Urinary bladder (tissue), 4 donors: Measurements from ENCODE around the gene MEG3. TPM values are rescaled to one million over a fixed set of nuclear protein-coding genes. Genes with fewer than 3 reads are reported as not detected.
A peak's percentile ranks its signal among the peaks of the same experiment; 100 is the strongest.

Source experiments
- DNase-seq: peaks from one replicate; pipeline ENCODE4 v3.0.0-alpha.2; 2015; ENCODE audit errors: extremely low spot score
- H3K27ac ChIP-seq: one replicate; pipeline ENCODE4 v1.5.1; 2013; ENCODE audit warnings: low read depth, mild to moderate bottlenecking, moderate library complexity
- H3K36me3 ChIP-seq: one replicate; pipeline ENCODE4 v1.6.1; 2013; ENCODE audit warnings: mild to moderate bottlenecking, moderate library complexity; ENCODE audit not compliant: insufficient read depth
- H3K4me1 ChIP-seq: one replicate; pipeline ENCODE4 v1.6.1; 2013; ENCODE audit warnings: mild to moderate bottlenecking, moderate library complexity; ENCODE audit not compliant: insufficient read depth
- H3K4me3 ChIP-seq: one replicate; pipeline ENCODE4 v1.5.1; 2013; ENCODE audit warnings: low read depth, low read length
- WGBS: extraction: QIAGEN DNeasy Blood & Tissue Kit; methylation state at CpG from one replicate; pipeline ENCODE4 v1.1.7; 2013; 5-methylcytosine and 5-hydroxymethylcytosine counted together
- polyA plus RNA-seq: library from polyadenylated mRNA; stranded (reverse); fragments of 200-250 nt; gene quantifications from one replicate; pipeline ENCODE4 v1.2.3, GENCODE V29; 2013
- total RNA-seq: library from RNA; depleted of rRNA; stranded (reverse); fragments of >200 nt; gene quantifications from one replicate; pipeline ENCODE4 v1.2.3, GENCODE V29; 2014
- donor health status: healthy with polysubstance abuse.
- donor health status: healthy.

Gene MEG3
- total and polyA plus RNA-seq, 2 donors = 53.0 to 530 TPM

- 66% methylated on average over 36 of the region's 36 CpGs for WGBS
- no peaks in the 10 kb centered on the region for H3K36me3 ChIP-seq
- H3K4me3 ChIP-seq = no peak overlapping the region
- no peak for DNase-seq
- H3K27ac ChIP-seq = no peak overlapping the region
- no peaks in the 10 kb centered on the region for H3K4me1 ChIP-seq
Measured at GRCh38 chr14:100824901-100825712, 811 bp upstream of the MEG3 start.

DNA sequence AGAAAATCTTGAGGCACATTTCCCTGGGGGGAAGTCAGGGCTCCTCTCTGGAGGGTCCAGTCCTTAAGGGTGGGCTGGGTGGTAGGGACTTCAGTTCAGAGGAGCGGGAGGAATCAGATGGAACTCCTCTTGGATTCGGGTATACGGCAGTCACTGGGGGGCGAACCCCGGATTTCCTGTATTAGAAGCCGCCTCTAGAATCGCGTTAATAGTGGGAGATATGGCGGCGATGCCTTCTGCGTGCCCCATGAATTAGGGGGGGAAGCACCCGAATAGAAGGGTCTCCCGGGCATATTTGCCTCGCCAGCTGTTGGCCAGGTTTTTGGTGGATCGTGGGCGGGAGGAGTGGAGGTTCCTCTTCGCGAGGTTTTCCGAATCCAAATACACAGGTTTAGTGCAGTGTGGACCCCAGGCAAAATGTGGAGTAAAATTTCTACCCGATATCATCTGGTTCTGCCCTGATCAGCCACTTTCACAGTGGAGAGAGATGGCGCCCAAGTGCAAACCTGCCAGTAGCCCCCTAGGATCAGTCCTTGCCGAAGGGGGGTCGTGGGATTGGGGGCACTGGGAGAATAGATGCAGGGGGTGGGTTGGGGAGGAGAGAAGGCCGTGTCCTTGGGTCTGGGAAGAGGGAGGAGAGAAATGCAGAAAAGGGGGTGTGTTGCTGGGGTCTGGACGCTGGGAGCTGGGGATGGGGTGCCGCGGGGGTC lies 628 bp downstream of the MEG3 start:
- no peak for DNase-seq
- 52% methylated on average over 27 of the region's 27 CpGs for WGBS
- Histone ChIP-seq H3K4me3 (peak overlapping the region; percentile 8), H3K27ac (no peak overlapping the region), H3K4me1 (no peaks in the 10 kb centered on the region), H3K36me3 (no peaks in the 10 kb centered on the region)

DNA sequence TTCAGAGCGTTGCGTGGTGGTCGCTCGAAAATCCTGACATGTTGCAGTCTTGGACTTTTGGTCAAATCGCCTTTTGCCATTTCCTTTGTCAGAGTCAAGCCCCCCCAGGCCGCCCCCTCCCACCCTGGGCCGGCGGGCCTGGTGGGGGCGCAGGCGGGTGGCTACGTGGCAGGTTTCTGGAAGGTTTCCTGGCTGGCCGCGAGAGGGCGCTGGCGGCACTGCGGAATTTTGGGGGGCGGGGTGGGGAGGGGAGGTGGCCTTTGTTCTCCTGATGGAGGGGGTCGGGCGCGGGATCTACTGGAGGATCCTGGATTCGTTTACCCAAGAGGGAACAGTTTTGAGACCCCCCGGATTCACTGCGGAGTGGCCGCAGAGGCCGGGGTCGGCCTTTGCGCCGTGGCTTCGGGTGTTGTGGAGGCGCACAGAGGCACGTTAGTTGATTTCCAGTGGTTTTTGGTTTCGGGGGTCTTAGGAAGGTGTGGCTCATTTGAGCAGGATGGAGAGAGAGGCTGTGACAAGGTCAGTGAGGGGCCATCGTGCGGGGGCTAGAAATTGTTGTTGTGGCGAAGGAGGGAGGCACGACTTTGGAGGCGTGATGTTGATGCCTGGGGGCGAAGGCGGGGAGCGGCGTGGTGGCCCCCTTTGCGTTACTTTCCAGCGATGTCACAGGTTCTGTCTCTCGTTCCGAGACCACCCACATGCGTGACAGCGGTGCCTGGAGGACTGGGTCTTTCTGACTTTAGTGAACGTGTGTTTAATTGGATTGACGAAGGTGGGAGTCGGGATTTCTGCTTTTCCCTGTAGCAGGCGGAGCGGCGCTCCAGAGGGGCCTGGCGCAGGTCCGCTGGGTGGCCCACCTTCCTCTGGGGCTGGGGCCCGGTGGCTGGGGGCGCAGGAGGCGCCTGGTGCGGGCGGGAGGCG lies 1.4 kb downstream of the MEG3 start:
- no peak for DNase-seq
- no peaks in the 10 kb centered on the region for H3K36me3 ChIP-seq
- 58% methylated on average over 61 of the region's 61 CpGs for WGBS
- H3K4me1 ChIP-seq = no peaks in the 10 kb centered on the region
- no peak overlapping the region for H3K27ac ChIP-seq
- H3K4me3 ChIP-seq = peak overlapping the region; percentile 8

DNA sequence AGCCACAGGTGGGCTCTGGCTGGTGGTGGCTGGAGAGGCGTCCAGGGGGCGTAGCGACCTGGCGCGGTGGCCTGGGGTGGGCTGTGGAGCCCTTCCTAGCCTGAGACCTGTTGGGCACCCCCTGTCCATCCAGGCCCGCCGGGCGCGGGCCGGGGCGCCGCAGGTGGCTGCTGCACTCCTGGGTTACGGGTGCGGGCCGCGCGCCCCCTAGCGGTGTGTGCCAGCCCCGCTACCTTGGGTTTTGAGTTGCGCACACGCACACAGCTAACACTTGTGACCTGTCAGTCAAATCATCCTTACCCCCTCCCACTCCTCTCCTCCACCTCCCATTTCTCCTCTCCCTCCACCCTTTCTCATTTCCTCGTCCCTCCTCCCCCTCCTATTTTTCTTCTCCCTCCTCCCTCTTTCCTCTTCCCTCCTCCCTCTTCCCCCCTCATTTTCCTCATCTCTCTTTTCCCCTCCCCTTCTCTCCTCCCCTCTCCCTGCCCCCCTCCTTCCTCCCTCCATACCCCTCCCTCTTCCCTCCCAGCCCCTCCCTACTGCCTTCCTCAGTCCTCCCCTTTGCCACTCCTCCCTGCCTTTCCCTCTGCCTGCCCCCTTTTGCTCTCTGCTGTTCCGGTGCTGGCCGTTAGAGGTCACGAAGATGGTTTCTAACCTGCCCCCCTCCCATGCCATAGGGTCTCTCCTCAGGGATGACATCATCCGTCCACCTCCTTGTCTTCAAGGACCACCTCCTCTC lies 2.3 kb downstream of the MEG3 start:
- WGBS = 70% methylated on average over 26 of the region's 26 CpGs
- DNase-seq = no peak
- Histone ChIP-seq H3K27ac (no peak overlapping the region), H3K4me1 (no peaks in the 10 kb centered on the region), H3K36me3 (no peaks in the 10 kb centered on the region), H3K4me3 (no peak overlapping the region)

DNA sequence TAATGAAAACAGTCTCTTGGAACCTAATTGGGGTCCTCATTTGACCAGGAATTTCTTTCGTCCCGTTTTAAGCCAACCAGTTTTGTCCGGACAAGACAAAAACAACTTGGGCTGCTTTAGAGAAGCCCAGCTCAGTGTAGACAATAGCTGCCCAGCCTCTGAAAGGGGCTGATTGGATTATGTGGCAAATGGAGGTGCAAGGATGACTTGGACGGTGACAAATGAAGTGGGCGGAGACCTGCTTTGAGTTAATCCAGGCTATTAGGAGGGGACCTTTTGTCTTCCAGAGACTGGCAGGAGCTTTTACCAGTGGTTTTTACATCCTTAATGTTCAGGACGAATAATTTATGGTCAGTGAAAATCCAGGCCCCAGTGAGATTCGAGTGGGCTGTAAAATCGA lies 4.8 kb downstream of the MEG3 start:
- Histone ChIP-seq H3K36me3 (no peaks in the 10 kb centered on the region), H3K4me3 (no peak overlapping the region), H3K27ac (no peak overlapping the region), H3K4me1 (no peaks in the 10 kb centered on the region)
- WGBS = 71% methylated on average over 8 of the region's 8 CpGs
- no peak for DNase-seq

DNA sequence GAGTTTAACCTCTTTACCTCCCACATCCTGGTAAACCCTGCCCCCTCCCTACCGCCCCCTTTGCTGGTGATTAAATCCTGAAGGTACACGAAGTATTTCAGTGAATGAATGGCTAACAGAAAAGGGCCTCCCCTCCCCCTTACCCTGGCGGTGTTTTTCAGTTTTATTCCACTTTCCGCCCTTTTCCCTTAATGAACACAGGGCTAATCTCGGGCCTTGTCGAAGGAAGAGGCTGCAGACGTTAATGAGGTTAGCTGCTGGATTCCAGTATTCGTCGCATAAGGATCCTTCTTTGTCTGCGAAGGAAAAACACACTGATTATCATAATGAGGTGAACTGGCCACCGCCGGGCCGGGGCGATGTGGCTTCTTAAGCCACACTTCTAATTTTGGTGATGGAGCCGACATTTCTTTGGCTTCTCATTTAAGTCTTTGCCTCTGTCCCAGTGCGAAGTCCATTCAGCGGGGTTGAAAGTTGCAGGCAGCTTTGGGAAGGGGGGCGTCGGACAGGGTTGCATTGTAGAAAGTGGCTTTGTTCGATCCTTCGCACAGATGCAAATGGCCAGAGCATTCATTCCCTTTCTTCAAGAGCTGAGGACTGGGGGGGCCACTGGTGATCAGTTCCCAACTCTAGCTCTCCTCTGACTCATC lies 6.5 kb downstream of the MEG3 start:
- Histone ChIP-seq H3K36me3 (no peaks in the 10 kb centered on the region), H3K4me1 (no peaks in the 10 kb centered on the region), H3K4me3 (no peak overlapping the region), H3K27ac (no peak overlapping the region)
- no peak for DNase-seq
- WGBS = 80% methylated on average over 21 of the region's 21 CpGs

- DNase-seq = no peak
- WGBS = 91% methylated on average over 15 of the region's 15 CpGs
- Histone ChIP-seq H3K4me3 (no peak overlapping the region), H3K36me3 (no peaks in the 10 kb centered on the region), H3K27ac (no peak overlapping the region), H3K4me1 (no peaks in the 10 kb centered on the region)
Measured at GRCh38 chr14:100834082-100834793, 8.3 kb downstream of the MEG3 start.

GRCh38 chr14:100834794-100835547 lies 9.1 kb downstream of the MEG3 start:
- Histone ChIP-seq H3K36me3 (no peaks in the 10 kb centered on the region), H3K4me1 (no peaks in the 10 kb centered on the region), H3K4me3 (no peak overlapping the region), H3K27ac (no peak overlapping the region)
- no peak for DNase-seq
- whole genome bisulfite sequencing = 82% methylated on average over 29 of the region's 29 CpGs

DNA sequence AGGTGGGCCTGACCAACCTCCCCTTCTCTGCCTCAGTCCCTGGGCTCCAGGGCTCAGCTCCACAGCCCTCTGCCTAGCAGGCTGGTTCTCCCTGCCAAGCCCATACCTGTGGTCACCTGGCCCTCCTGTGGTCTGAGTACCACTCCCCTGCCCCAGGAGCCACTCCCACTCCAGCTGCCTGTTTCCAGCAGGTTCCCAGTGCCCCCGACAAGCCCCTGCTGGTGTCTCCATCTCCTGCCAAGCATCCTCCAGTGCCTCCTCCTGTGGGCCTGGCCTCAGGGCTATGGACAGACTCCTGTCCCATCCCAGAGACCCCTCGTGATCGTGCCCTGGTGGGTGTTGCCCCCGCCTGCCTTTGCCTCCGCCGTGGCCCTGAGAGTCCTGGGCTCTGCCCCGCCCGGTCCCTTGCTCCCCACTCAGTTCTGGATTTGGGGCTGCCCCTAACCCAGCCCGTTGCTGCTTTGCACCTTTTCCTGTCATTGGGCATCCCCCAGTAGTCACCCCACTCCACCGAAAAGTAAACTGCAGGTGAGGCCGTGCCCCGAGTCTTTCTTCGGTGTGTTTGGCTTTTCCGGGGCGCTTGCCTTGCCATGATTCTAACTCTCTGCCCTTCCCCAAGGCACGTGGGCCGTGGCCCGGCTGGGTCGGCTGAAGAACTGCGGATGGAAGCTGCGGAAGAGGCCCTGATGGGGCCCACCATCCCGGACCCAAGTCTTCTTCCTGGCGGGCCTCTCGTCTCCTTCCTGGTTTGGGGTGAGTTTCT lies 9.8 kb downstream of the MEG3 start:
- H3K36me3 ChIP-seq = no peaks in the 10 kb centered on the region
- H3K4me3 ChIP-seq = no peak overlapping the region
- no peak for DNase-seq
- 84% methylated on average over 24 of the region's 24 CpGs for WGBS
- no peak overlapping the region for H3K27ac ChIP-seq
- H3K4me1 ChIP-seq = no peaks in the 10 kb centered on the region

DNA sequence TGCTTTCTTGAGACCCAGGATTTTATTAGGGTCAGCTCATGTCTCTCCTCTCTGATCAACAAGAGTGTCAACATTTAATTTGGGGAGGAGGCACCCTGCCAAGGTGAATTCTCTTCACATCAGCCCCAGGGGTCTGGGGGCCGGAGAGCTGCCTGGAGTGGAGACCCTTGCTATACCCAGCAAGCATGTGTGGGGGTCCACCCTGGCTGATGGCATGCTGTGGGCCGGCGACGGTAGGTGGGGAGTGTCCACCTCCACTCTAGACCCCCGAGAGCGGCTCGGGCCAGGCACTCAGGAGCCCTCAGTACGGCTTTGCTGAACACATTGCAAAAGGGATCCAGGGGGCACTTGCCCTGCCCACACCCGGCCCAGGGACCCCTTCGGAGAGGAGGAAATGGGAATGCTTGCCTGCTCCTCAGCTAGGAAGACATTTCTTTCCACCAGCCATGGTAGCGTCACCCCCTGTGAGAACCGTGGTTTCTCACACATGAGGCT lies 10.4 kb downstream of the MEG3 start:
- WGBS = 91% methylated on average over 12 of the region's 12 CpGs
- no peak overlapping the region for H3K27ac ChIP-seq
- no peak overlapping the region for H3K4me3 ChIP-seq
- no peaks in the 10 kb centered on the region for H3K4me1 ChIP-seq
- DNase-seq = no peak
- no peaks in the 10 kb centered on the region for H3K36me3 ChIP-seq
